GM18499 (cell line): Measurements from ENCODE around the gene BAAT.
A peak's percentile ranks its signal among the peaks of the same experiment; 100 is the strongest.

Source experiments
- ATAC-seq: cut with Tn5 transposase; IDR thresholded peaks from one replicate; pipeline ENCODE4 v1.9.1; 2021; ENCODE audit warnings: moderate number of reproducible peaks; ENCODE audit not compliant: insufficient read depth, unreplicated experiment

Gene BAAT

DNA sequence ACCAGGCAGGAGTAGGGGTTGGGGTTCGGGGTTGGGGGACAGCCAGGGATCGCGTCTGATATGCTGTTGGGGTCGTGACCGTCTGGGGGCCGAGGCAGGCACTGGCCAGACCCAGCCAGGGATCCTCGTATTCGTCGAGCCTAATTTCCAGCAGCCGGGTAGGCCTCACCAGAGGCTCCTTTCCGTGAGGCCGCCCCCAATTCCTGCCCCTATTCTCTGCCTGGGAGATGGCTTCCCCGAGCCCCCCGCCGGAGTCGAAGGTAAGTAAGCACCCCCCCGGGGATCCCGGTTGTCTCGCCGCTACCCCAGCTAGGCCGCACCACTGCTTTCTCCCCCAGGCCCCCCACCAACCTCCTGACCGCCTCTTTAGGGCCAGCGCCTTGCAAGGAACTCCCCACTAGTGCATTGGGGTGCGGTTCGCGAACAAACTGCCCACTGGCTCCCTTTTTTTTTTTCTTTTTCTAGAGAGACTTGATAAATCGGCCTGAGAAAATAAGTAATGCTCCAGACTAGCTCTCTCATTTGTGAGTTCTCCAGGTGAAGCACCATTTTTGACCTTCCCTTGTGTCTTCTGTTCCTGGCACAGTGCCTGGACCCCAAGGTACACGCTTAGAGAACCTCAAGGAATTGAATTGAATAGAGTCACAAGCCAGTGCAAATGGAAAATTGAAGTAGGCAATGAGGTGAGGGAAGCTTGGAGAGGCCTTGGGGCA lies 14.3 kb upstream of the BAAT start:
- no peak for ATAC-seq

DNA sequence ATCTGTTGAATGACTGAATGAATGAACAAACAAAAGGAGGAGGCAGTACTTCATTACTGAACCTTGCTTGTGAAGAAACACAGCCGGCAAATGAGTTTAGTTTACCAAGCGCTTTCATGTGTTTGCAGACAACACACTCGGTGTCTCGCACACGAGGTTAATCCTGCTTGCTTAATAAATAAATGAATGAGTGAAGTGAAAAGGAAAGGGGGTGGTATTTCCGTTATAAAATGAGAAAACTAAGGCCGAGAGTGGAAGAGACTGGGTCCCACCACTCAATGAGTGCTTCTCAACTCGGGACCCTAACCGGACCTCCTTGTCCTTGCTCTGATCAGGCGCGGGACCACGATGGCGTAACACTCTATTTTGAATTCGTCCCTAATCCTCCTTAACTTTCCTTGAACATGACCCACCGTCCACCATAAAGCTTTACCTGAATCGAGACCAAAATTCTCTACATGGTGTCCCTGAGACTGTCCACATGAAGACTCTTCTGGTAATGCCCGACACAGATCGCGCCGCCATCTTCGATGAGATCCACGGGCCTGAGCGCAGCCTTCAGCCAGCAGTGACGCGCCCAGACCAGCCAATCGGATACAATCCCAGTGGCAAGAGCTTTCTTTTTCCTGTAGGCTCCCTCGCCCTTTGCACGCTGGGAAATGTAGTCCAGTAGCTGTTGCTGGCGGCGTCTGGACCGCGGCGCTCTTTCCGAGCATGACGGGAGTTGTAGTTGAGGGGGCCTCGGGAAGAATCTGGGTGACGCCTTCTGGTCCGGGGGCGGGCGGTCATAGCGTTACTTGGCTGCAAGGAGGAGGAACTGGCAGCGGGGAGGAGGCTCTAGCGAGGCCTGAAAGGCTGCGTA lies 13.5 kb upstream of the BAAT start, which contains the start of the genes MRPL50 and ZNF189:
Gene MRPL50, minus strand, starts transcription at position 551 of the 862 bp plus-strand sequence. Its CDS starts 26 bp downstream, at position 525.
Gene ZNF189, plus strand, starts transcription at position 784 of the 862 bp plus-strand sequence. CDS start 306 bp downstream, outside the sequence.
- peak; percentile 99 for ATAC-seq

DNA sequence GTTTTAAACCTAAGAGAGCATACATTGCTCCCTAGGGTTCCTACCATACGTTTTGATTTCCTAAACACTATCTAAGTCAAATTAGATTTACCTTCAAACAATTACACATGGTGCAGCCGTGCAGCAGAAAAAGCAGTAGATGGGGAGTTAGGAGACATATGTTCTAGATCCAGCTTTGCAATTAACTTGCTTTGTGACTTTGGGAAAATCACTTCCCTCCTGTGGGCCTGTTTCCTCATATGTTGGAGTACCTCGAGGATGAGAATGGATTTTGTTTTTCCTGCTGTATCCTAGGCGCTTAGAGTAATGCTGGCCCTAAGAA lies 12.9 kb upstream of the BAAT start:
- ATAC-seq = no peak

- ATAC-seq = no peak
These were observed 9.9 kb upstream of the BAAT start for GRCh38 chr9:101394687-101395086.

- no peak for ATAC-seq
These were observed 8.3 kb upstream of the BAAT start for GRCh38 chr9:101393135-101393534.

DNA sequence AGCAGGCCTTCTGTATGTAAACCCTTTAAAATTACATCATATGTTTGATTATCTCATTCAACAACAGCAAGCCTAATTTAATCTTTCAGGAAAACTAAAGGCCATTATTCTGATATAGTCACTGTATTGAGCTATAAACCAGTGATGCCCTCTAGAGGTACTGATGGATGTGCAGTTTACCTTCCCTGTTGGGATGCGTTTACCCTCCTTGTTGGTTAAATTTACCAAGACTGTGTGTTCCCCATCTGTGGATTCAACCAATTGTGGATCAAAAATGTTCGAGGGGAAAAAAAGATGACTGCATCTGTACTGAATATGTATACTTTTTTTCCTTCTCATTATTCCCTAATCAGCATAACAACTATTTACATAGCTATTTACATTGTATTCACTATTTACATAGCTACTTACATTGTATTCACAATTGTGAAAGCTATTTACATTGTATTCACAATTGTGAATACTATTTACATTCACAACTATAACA lies 3.7 kb upstream of the BAAT start:
- ATAC-seq = no peak

- no peak for ATAC-seq
These were observed 3.2 kb upstream of the BAAT start for GRCh38 chr9:101387871-101388506.

DNA sequence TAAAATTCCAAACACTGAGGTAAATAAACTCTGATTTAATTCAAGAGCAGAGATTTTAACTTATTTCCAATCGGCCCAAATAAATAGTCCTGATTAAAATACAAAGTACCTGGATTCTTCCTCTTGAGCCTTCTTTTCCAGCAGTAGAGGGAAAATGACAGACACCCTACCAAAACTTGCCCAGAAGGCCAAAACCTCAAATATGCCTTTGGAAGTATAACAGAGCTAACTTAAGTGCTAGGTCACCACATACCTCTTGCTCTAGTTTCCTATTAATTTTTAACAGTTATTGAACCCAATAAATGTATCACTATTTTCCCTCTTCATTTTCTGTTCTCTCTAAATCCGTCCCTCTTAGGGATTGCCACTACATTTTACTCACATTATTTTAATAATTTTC lies 1.4 kb downstream of the BAAT start:
- ATAC-seq = no peak

DNA sequence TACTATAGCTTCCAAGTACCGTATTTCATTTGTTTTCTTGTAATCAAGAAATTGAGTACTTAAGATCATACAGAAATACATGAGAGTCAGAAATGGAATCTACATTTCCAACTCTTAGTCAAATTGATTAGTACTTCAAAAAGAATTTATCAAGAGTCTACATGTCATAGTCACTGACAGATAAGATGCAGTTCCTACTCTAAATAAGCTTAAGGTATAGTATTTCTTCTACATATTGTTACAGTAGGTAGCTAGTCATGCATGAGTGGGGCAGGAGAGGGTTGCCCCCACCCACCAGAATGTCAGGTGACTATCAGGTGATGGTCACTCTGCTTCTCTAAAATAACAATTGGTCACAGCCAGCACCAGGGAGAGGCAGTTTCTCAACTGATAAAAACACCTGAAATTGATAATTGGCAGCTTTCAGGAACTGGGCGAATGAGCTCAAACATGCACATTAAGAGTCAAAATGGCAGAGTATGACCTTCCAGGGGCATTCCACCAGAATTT lies 2.9 kb downstream of the BAAT start:
- no peak for ATAC-seq

DNA sequence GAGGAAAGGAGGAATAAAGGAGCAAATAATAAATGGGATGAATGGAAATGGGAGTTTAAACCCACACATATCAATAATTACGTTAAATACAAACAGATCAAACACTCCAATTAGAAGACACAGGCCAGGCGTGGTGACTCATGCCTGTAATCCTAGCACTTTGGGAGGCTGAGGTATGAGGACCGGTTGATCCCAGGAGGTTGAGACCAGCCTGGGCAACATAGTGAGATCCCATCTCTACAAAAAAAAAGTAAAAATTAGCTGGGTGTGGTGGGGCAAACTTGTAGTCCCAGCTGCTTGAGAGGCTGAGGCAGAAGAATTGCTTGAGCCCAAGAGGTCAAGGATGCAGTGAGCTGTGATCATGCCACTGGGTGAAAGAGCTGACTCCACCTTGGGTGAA lies 3.7 kb downstream of the BAAT start:
- ATAC-seq = no peak

DNA sequence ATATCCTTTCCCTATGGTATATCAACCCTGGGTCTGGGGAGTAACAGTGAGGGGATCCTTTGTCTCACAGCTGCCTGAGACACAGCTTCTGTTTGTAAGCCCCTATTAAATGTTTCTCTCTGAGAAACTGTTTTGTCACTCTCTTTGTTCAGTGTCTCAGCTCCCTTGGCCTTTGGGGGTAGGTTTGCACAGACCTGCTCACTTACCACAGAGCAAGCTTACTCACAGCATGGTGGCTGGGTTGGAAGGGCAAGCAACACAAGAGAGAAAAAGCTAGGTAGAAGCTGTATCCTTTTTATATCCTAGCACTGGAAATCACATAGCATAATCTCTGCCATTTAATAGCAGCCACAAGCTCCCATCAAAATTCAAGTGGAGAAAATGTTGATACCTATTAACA lies 4.5 kb downstream of the BAAT start:
- ATAC-seq = no peak

GRCh38 chr9:101376111-101376848 lies 8.5 kb downstream of the BAAT start:
- ATAC-seq = no peak

DNA sequence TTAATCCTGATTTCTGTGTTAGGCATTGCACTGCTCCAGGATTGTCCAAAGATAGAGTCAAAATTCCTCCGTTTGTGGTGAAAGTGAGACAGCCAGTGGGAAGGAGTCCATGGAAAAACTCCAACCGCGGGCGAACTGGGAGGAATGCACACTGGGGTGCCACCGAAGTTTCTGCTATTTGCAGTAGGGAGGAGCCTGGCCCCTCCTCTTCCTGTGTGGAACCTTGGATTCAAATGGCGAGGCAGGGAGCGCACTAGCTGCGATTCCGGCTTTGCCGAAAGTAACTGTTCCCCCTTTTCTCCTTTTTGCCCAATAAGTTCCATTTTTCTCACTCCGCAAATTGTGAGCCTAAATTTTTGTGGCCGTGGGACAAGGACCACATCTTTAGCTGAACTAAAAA lies 9.3 kb downstream of the BAAT start:
- no peak for ATAC-seq

- no peak for ATAC-seq
These were observed 12.3 kb downstream of the BAAT start for GRCh38 chr9:101372327-101373118.

GRCh38 chr9:101371813-101372212 lies 13.0 kb downstream of the BAAT start:
- no peak for ATAC-seq

DNA sequence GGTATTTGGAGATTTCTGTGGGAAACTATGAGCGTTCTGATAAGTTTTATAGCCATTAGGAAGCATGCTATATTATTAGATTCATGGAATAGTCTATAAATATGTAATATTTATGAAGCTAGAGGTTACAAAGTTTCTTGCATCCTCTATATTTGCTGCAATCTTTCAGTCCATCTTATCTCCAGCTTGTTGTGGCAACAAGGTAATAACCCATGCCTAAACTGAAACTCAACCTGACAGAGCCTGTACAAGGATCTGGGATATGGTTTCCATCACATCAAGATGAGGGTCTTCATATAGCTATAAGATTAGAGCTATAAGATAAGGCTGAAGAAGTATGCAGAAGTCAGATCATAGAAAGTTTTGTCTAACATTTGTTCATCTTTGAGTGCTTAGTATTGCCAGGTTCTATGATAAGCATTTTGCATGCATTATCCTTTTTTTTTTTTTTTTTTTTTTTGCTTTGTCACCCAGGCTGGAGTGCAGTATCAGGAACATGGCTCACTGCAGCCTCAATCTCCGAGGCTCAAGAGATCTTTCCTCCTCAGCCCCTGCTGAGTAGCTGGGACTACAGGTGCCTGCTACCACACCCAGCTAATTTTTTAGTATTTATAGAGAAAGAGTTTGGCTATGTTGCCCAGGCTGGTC lies 14.8 kb downstream of the BAAT start:
- no peak for ATAC-seq

GRCh38 chr9:101369286-101369685 lies 15.5 kb downstream of the BAAT start:
- no peak for ATAC-seq

DNA sequence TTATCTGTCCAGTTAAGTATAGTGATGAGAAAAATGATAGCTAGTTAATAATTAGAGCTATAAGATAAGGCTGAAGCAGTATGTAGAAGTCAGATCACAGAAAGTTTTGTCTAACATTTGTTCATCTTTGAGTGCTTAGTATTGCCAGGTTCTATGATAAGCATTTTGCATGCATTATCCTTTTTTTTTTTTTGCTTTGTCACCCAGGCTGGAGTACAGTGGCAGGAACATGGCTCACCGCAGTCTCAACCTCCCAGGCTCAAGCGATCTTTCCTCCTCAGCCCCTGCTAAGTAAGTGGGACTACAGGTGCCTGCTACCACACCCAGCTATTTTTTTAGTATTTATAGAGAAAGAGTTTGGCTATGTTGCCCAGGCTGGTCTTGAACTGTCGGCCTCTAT lies 17.5 kb downstream of the BAAT start:
- ATAC-seq = no peak
